Right ventricle myocardium superior (tissue), 1 donor: ENCODE data around the gene CNTNAP3. TPM values are rescaled to one million over a fixed set of nuclear protein-coding genes. Genes with fewer than 3 reads are reported as not detected.
"Not testable (repeated sequence)": the region's sequence is repeated elsewhere in the genome, so short reads cannot be mapped to it uniquely, and the experiment has no call there.

Experiments used
- ATAC-seq: fragments of 200-7000 bp; cut with Tn5 transposase; one replicate; pipeline ENCODE4 v1.9.1; 2020; ENCODE audit warnings: mild to moderate bottlenecking; ENCODE audit not compliant: poor library complexity
- DNase-seq: peaks from one replicate; pipeline ENCODE4 v3.0.0-alpha.2; 2020
- intact Hi-C: fragments of 100-400 bp; cut with DNase I; formaldehyde crosslinking; loops from one replicate; pipeline ENCODE4 v1.11.2; 2022
- long read RNA-seq: library from polyadenylated mRNA; unstranded; transcript quantifications from one replicate; pipeline ENCODE4 v2.0.0, GENCODE V29; 2021
- total RNA-seq: library from RNA; stranded (reverse); fragmentation: NEBNext Ultra II Directional; extraction: Animal tissue kit (Norgen Biotek cat#: 25700); gene quantifications from one replicate; pipeline ENCODE4 v1.2.1, GENCODE V29; 2021
- donor health status: DM: no; HTN: yes; CAD: no; lungs with severe emphysema.

Gene CNTNAP3
- total RNA-seq: 10.1 TPM
- long read RNA-seq, partial matches to known transcripts: 9 of 22 reads
- long read RNA-seq, other reads (novel, unspliced or antisense): 12 of 22 reads

- ATAC-seq, intact Hi-C loops: not testable (repeated sequence)
- DNase-seq: peak; percentile 42
Observed at GRCh38 chr9:39287980-39288379, at the start of gene CNTNAP3. CNTNAP3 (minus strand) TSS chr9:39288167; CDS start chr9:39288064, 103 bp downstream.

GRCh38 chr9:39279995-39280394, 8.0 kb downstream of the CNTNAP3 start:
- ATAC-seq, intact Hi-C loops, DNase-seq: not testable (repeated sequence)

GRCh38 chr9:39242513-39242912, 45.5 kb downstream of the CNTNAP3 start:
- intact Hi-C loops, ATAC-seq, DNase-seq: not testable (repeated sequence)

- intact Hi-C loops: not testable (repeated sequence)
- ATAC-seq (peak; percentile 52), DNase-seq (peak; percentile 5)
Observed at GRCh38 chr9:39232130-39232991, 55.6 kb downstream of the CNTNAP3 start.

GRCh38 chr9:39215976-39216375, 72.0 kb downstream of the CNTNAP3 start:
- intact Hi-C loops, ATAC-seq, DNase-seq: not testable (repeated sequence)

GRCh38 chr9:39209773-39210172, 78.2 kb downstream of the CNTNAP3 start:
- DNase-seq, intact Hi-C loops, ATAC-seq: not testable (repeated sequence)

- intact Hi-C loops, DNase-seq, ATAC-seq: not testable (repeated sequence)
Observed at GRCh38 chr9:39206643-39207042, 81.3 kb downstream of the CNTNAP3 start.

GRCh38 chr9:39205842-39206241, 82.1 kb downstream of the CNTNAP3 start:
- ATAC-seq, intact Hi-C loops, DNase-seq: not testable (repeated sequence)

- intact Hi-C loops, ATAC-seq, DNase-seq: not testable (repeated sequence)
Observed at GRCh38 chr9:39200412-39200811, 87.6 kb downstream of the CNTNAP3 start.

GRCh38 chr9:39198000-39198709, 89.8 kb downstream of the CNTNAP3 start:
- intact Hi-C loops: not testable (repeated sequence)

GRCh38 chr9:39171370-39171769, 116.6 kb downstream of the CNTNAP3 start:
- ATAC-seq: peak; percentile 48
- DNase-seq, intact Hi-C loops: not testable (repeated sequence)

More at GRCh38 chr9:39198000-39198709, 89.8 kb downstream of the CNTNAP3 start:
- ATAC-seq, DNase-seq: not testable (repeated sequence)

GRCh38 chr9:39157714-39158113, 130.3 kb downstream of the CNTNAP3 start:
- intact Hi-C loops, DNase-seq, ATAC-seq: not testable (repeated sequence)

GRCh38 chr9:39132826-39133552, 155.0 kb downstream of the CNTNAP3 start:
- ATAC-seq, DNase-seq, intact Hi-C loops: not testable (repeated sequence)

- intact Hi-C loops, DNase-seq, ATAC-seq: not testable (repeated sequence)
Observed at GRCh38 chr9:39121401-39121800, 166.6 kb downstream of the CNTNAP3 start.

- DNase-seq, intact Hi-C loops, ATAC-seq: not testable (repeated sequence)
Observed at GRCh38 chr9:39111746-39112145, 176.2 kb downstream of the CNTNAP3 start.

- ATAC-seq: no peak
- intact Hi-C loops: no loop called here
- DNase-seq: no peak
Observed at GRCh38 chr9:39108145-39108544, 179.8 kb downstream of the CNTNAP3 start.

GRCh38 chr9:39097208-39097607, 190.8 kb downstream of the CNTNAP3 start:
- intact Hi-C loops, ATAC-seq, DNase-seq: not testable (repeated sequence)

- intact Hi-C loops, DNase-seq, ATAC-seq: not testable (repeated sequence)
Observed at GRCh38 chr9:39085311-39085710, 202.7 kb downstream of the CNTNAP3 start.
